NCI-H146 (cell line): ENCODE results near the gene ANXA5.
"Not testable (repeated sequence)": the region's sequence is repeated elsewhere in the genome, so short reads cannot be mapped to it uniquely, and the experiment has no call there.

ENCODE experiments used
- DNase-seq: peaks from one replicate; lab custom pipeline; 2025; lab: John Stamatoyannopoulos, UW

Gene ANXA5

DNA sequence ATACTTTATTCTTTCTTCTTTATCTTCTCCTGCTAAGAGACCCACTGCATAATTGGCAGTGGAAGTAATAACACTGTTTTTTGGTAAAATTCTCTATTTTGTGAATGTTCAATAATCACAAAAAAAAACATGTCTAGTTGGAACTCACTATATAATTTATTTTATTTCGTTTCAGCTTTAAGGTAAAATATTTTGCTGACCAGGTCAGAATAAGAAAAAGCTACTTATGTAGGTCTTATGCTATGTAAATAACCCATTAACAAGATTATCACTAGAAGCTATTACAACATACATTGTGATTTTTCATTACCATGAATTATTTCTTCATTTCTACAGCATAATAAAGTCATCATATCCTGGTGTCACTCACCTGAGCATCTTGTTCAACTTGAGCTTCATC lies 19.3 kb downstream of the ANXA5 start:
- DNase-seq: no peak

DNA sequence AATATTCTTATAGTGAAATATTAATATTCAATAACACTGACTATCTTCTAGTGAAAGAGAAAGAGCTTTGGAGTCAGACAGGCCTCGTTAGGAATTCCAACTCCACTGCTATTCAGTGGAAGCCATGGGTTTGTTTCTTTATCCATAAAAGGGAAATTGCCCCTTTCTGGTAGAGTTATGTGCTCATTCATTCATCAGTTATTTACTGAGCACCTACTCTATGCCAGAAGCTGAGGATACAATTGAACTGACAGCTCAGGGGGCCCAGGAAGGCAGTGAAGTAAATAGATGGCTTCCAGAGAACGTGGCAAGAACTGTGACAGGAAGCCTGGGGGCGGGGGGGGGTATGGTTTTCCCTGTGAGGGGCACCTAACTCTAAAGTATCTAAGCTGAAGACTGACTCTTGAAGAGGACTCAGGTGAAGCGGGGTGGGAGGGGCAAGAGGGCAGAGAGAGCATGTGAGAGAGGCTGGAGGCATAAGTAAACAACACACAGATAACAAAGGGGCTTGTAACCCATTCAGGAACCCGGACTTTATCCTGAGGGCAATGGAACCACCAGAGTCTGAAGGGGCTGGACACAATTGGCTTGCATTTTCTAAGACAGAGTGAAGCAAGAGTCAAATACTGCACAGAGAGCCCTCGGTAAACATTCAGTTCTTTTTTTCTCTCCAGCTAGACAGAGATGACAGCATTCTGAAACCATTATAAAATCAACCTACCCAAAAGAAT lies 20.3 kb downstream of the ANXA5 start:
- no peak for DNase-seq

GRCh38 chr4:121675715-121676114 lies 21.1 kb downstream of the ANXA5 start:
- DNase-seq: no peak

DNA sequence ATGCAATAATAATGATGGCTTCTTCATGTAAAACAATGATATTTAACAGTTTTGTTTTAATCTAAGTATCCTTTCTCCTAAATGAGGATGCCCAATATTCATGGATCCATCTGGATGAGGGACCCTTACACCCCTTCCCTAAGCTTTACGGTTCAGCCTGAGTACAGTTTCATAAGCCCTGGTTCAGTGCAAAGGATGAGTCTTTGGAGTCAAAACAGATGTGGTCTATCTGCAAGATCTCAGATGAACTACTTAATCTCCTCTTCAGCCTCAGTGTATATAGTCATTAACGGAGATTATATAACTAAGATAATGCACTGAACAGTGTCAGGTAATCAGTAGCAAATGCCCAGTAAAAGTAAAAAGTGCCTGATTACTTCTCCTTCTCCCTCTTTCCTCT lies 22.1 kb downstream of the ANXA5 start:
- DNase-seq: no peak

DNA sequence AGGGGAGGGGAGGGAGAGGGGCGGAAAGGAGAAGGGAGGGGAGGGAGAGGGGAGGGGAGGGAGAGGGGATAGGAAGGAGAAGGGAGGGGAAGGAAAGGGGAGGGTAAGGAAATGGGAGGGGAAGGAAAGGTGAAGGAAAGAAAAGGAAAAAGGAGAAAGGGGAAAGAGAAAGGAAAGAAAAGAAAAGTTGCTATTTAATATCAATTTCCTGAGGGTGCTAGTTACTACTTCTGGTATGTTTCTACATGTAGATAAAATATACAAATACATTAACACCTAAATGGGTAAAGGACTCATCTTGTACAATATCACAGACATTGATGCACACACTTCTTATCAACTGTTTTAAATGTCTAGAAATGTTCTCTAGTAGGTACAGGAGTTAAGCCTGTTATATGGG lies 22.6 kb downstream of the ANXA5 start:
- no peak for DNase-seq

DNA sequence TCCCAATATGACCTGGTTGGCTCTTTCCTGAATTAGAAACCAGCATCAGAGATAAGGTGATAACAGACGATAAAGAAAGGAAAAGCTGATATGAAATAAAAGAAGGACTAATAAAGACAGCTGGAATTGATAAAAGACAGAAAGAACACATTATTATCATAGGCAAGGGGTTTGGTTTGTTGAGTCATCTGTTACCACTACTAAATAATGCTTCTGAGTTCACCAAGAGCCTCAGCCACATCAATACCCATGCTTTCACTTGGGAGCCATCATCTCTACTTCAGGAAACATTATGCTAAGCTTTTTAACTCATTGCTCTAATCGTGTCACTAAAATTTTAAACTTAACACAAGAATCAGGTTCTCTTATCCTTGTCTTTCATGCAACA lies 27.6 kb downstream of the ANXA5 start:
- DNase-seq: no peak

- DNase-seq: no peak
Measured at GRCh38 chr4:121668368-121669162, 28.2 kb downstream of the ANXA5 start.

- DNase-seq: no peak
Measured at GRCh38 chr4:121666091-121666679, 30.6 kb downstream of the ANXA5 start.

GRCh38 chr4:121665371-121665770 lies 31.4 kb downstream of the ANXA5 start:
- DNase-seq: no peak

- no peak for DNase-seq
Measured at GRCh38 chr4:121662225-121662624, 34.6 kb downstream of the ANXA5 start.

DNA sequence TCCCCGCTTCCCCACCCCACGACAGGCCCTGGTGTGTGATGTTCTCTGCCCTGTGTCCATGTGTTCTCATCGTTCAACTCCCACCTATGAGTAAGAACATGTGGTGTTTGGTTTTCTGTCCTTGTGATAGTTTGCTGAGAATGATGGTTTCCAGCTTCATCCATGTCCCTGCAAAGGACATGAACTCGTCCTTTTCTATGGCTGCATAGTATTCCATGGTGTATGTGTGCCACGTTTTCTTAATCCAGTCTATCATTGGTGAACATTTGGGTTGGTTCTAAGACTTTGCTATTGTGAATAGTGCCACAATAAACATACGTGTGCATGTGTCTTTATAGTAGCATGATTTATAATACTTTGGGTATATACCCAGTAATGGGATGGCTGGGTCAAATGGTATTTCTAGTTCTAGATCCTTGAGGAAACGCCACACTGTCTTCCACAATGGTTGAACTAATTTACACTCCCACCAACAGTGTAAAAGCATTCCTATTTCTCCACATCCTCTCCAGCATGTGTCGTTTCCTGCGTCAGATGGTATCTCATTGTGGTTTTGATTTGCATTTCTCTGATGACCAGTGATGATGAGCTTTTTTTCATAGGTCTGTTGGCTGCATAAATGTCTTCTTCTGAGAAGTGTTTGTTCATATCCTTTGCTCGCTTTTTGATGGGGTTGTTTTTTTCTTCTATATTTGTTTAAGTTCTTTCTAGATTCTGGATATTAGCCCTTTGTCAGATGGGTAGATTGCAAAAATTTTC lies 36.4 kb downstream of the ANXA5 start:
- not testable (repeated sequence) for DNase-seq

- DNase-seq: no peak
Measured at GRCh38 chr4:121658125-121658524, 38.7 kb downstream of the ANXA5 start.

DNA sequence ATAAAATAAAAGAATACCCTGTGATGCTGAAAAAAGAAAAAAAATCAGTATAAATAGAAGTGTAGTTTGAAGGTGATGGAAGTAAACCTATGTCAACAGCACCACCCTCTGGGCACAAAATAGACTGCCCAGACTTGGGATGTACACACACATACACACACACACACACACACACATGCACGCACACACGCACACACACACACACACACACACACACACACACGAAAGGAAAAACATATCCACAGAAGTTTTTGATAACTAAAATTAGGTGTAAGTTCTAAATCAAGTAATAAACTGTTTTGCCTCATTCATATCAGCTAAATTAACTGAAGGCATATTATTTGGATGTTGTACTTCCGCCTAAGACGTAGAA lies 40.5 kb downstream of the ANXA5 start:
- DNase-seq: peak; percentile 23

GRCh38 chr4:121655320-121656268 lies 41.2 kb downstream of the ANXA5 start:
- no peak for DNase-seq

DNA sequence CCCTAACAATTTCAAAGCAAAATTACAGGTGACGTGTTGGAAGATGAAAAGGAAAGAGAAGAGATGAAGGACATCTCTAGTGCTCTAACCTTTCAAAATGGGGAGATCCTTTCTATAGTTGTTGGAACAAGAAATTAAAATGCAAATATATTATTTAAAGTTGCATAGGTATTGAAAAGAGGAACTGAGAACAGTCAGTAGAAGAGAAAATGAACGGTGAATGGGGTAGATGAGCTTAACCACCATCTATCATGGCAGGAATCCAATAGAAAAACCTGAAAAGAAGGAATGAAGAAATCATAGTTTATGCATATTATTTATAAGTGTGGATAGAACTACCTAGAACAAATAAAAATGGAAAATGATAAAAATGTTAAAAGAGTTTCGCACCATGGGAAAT lies 42.0 kb downstream of the ANXA5 start:
- no peak for DNase-seq

GRCh38 chr4:121653986-121654385 lies 42.8 kb downstream of the ANXA5 start:
- no peak for DNase-seq

DNA sequence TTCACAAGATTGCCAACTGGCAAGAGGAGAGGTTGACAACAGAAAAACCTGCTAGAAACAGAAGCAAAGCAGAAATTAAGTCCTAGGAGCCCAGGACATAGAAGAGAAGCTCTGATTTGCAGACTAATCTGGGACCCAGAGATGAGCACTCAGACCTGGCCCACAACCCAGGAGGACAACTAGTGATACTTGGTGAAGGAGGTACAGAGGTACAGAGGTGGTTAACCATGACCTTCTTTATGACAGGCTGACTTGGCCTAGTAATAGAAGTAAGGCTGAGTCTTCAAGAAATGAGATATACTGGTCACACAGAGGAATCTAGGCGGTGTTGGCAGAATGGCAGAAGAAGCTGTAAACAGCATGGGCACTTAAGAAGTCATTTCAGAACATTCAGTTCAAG lies 43.6 kb downstream of the ANXA5 start:
- DNase-seq: no peak

DNA sequence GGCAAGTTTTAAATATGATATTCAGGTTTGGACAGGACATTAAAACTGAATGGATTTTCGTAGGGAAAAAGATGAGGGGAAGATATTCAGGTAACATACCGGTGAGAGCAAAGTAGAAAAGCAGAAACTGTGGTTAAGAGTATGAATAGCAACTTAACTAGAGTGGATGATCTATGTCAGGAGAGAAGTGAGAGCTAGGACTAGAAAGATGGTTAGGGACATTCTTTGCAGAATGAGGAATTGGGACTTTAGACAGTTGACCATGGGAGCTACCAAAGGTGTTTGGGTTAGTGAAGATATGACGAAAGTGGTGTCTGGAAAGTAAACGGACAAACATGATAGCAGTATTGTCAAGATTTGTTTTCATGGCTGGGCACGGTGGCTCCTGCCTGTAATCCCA lies 45.2 kb downstream of the ANXA5 start:
- no peak for DNase-seq

- DNase-seq: no peak
Measured at GRCh38 chr4:121650741-121651140, 46.0 kb downstream of the ANXA5 start.

DNA sequence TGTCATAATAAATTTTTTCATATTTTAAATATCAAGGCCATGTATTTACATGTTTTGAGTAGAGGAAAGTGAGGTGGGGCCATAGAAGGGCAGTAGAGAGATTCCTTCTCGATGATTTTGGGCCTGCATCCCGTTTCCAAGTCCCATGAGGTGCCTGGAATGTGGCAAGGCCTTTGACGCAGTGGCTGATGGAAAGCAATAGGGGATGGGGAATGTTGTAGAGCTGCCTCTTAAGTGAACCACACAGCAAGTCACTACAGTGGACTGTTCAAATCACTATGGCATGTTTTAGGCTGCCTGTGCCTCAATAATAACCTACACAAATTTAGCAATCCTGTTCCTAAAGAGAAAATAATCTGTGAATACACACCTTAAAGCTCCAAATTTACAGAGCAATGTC lies 48.3 kb downstream of the ANXA5 start:
- DNase-seq: no peak

DNA sequence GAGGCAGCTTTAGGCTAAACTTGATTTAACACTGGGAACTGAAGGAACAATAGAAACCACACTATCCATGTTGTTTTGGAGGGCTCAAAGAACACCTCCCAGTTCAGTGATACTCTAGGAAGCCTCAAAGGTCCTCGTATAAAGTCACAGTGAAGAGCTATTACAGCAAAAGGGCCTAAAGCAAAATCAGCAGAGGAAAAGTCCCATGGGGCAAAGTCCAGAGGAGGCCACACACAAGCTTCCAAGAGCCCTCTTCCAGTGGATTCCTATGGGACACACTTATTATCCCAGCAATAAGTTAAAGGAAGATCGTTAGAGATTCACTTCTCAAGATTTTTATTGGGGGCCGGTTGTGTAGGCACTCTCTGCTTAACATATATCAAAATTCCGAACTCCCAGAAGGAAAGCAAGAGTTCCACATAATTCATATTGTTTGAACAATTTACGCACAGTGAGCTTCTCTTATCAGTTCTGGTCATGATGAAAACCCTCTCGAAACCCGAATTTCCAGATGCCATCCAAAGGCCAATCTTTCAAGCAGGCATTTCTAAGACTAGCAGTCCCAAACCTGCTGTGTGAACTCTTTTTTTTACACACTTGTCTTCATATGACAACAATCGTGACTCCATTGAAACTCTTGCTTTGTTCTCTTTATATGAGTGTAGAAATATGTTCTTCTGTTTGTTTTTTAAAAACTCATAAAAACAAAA lies 53.7 kb downstream of the ANXA5 start:
- DNase-seq: no peak
